ENCODE data around the gene KDELR1.
A peak's percentile ranks its signal among the peaks of the same experiment; 100 is the strongest.

- no peak for TF ChIP-seq CTCF (IDR thresholded peaks at IDR 0.05; ENCODE audit: low read depth, low read length, poor library complexity, severe bottlenecking)
- peak; percentile 97 for TF ChIP-seq EZH2phosphoT487 (IDR thresholded peaks at IDR 0.05; ENCODE audit: borderline replicate concordance, low read length)
Measured at GRCh38 chr19:48394331-48395169, 3.2 kb upstream of the KDELR1 start.

Measured in DOHH2 (cell line).